Choroid plexus epithelial cell (primary cell): Measurements from ENCODE around the gene ZNRF1.

Source experiments
- DNase-seq: peaks from one replicate; pipeline ENCODE4 v3.0.0-alpha.2; 2010; ENCODE audit warnings: low read depth
- H3K4me3 ChIP-seq: 2 replicates; pipeline ENCODE4 v1.5.1; 2011; ENCODE audit warnings: low read depth, mild to moderate bottlenecking, control low read depth, low read length, moderate library complexity
- TF ChIP-seq, protein P1 (sequence below): conservative IDR thresholded peaks from 2 replicates; pipeline ENCODE4 v1.5.1; 2011; ENCODE audit warnings: low read depth, mild to moderate bottlenecking, control low read depth, inconsistent platforms, low read length, moderate library complexity

The ZNRF1 gene

DNA sequence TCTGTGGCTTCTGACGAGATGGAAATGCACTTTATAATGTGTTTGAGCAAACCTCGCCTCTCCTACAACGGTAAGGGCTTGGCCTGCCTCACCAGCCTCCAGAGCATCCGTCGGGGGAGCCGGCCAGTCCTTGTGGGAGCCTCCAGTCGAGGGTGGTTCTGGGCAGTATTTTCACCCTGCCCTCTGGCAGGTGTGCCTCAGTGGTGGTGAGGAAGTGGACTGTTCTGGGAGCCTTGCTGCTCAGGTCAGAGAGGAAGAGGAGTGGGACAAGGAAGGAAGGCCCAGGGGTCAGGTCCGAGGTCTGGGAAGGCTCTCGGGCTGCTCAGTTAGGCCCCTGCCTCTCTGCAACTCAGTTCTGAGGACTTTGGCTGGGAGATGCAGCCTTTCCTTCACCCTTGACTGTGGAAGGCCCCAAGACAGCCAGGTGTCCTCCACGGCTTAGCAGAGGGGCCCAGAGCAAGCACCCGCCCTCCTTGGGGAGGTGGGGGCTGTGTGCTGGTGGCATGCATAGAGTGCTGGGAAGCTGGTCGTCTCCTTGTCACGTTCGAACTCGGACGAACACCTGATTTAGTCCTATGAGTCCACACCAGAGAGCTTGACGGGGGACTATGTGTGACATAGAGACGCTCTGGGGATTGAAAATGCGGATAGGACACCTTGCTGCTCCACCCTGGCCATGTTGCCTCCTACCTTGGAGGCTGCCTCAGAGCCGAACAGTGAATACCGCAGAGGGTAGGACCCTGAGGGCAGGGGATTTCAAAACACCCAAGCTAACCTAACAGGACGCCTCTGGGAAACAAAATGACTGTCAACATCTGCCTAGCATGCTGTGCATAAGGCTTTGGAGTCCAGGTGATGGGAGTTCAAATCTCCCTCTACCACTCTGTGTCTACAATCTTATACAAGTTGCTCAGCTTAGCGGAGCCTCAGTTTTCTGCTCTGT lies 95.0 kb downstream of the ZNRF1 start:
- TF ChIP-seq, protein P1, sequence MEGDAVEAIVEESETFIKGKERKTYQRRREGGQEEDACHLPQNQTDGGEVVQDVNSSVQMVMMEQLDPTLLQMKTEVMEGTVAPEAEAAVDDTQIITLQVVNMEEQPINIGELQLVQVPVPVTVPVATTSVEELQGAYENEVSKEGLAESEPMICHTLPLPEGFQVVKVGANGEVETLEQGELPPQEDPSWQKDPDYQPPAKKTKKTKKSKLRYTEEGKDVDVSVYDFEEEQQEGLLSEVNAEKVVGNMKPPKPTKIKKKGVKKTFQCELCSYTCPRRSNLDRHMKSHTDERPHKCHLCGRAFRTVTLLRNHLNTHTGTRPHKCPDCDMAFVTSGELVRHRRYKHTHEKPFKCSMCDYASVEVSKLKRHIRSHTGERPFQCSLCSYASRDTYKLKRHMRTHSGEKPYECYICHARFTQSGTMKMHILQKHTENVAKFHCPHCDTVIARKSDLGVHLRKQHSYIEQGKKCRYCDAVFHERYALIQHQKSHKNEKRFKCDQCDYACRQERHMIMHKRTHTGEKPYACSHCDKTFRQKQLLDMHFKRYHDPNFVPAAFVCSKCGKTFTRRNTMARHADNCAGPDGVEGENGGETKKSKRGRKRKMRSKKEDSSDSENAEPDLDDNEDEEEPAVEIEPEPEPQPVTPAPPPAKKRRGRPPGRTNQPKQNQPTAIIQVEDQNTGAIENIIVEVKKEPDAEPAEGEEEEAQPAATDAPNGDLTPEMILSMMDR: no peak
- no peak overlapping the region for H3K4me3 ChIP-seq
- DNase-seq: no peak

DNA sequence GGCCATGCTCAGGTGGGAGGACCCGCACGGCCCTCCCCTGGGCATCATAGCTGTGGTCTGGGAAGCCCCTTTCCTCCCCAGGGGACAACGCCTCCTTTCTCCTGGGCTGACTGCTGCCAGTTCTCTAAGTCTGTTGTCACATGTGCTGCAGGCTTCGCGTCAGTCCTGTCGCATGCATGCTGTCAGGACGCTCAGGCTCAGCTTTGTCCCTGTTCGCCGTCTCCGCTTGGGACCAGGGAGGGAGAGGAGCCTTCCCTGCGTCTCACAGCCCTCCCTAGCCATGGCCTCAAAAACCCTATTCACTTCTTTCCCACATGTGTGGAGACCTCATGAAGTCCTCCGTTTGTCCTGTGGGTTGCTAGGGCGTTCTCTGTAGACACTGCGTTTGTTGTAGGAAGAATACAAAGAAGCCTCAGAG lies 96.4 kb downstream of the ZNRF1 start:
- no peak for DNase-seq
- TF ChIP-seq, protein P1: no peak
- H3K4me3 ChIP-seq: no peak overlapping the region

DNA sequence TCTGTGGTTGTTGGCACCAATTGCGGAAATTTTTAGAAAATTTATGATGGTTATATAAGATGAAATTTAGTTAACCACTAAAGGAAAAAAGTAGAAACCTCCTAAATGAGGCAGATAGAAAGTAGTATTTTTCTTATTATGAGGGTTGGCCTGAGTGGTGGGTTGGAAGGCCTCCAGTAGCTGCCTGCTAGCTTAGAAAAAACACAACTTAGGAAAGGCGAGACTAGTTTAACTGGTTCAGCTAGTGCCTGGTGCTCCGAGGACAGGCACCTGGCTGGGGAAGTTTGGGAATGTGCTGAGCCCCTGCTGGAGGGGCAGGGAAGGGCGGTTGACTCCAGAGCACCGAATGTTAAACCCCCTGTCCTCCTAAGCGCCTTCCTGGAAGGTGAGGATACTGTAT lies 97.8 kb downstream of the ZNRF1 start:
- TF ChIP-seq, protein P1: peak; percentile 49
- DNase-seq: no peak

DNA sequence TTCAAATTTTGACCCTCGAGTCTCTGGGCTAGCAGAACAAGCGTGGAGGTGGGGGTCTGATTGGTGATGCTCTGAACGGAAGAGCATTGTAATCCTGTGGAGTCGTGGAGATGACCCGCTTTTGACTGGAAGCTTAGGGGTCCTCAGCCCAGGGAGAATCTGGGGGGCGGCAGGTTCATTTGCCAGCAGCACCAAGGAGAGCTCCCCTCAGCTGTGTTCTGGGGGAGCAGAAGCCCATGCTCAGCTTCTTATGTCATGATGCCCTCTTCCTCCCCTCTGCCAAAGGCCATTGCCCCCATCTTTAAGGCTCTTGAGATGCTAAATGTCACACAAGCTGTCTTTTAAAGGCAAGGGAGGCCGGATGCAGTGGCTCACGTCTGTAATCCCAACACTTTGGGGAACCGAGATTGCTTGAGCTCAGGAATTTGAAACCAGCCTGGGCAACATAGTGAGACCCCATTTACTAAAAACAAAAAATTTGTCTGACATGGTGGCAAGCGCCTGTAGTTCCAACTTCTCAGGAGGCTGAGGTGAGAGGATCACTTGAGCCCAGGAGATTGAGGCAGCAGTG lies 98.5 kb downstream of the ZNRF1 start:
- TF ChIP-seq, protein P1: no peak
- DNase-seq: no peak
- H3K4me3 ChIP-seq: no peak overlapping the region

More for the DNA sequence above, 97.8 kb downstream of the ZNRF1 start:
- no peak overlapping the region for H3K4me3 ChIP-seq

DNA sequence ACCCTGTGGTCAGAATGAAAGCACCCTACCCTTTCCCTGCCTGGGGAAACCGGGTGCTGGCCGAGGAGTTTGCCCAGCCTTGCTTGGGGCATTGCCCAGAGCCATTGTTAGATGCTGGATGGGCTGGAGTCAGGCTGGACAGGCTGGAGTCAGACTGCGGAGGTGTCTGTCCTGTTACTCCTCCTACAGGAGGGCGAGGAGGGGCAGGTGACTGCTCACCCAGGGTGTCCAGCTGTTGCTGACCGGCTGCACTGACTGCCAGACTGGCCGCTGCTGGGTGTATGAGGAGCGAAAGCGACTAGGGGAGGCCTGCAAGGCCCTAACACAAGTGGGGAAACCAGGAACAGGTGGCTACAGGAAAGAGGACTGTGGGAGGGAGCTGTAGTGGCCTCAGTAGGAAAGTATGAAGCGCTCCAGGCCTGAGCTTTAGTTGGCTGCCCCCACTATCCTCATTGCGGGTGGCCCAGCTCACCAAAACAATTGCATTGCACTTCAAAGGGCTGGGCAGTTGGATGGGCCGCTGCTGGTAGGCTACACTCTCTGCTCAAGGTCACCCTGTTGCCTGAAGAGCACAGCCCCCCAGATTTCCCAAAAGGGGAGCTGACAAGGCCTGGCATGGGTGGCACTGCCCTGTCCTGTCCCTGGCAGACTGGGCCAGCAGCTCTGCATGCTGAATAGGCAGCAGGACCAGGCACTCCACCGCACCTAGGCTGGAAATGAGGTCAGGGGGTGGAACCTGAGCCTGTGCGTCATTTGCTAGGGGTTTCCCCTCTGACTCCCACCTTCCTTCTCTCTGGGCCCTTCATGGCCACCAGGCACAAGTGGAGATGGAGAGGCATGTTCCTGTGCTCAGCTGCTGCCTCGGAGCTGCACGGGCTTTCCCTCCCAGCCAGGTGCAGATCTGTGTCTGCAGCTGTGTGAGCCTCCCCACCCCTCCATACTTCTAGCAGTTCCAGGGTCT lies 99.4 kb downstream of the ZNRF1 start:
- no peak overlapping the region for H3K4me3 ChIP-seq
- no peak for DNase-seq
- TF ChIP-seq, protein P1: no peak

DNA sequence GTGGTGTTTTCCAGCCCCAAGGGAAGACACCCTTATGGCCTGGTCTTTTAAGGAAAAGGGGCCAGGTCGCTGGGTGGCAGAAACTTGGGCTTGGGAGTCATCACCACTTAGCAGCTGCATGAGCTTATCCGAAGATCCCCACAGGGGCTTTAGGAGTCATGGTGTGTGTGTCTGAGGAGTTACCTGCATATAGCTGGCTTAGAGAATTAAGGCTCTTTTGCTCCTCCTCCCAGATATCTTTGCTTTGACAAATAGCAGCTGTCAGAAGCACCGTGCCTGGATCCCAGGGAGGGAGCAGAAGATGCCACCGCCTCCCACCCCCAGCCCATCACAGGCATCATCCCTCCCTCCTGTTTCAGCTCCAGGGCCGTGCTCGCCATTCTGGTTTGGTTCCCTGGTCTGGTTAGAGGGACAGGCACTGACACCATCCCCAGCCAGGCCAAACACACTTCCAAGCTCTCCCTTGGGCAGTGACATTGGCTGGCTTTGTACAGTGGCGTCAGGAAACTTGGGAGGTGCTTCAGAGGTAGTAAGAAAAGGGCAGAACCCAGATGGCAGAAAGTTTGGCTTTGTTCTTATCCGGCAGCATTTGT lies 100.3 kb downstream of the ZNRF1 start:
- TF ChIP-seq, protein P1: no peak
- H3K4me3 ChIP-seq: no peak overlapping the region
- DNase-seq: no peak
